SHP77 treated with DMSO at 0.1 percent for 48 hours (cell line): ENCODE results near the gene MAP1LC3A.

Source experiments
- DNase-seq: peaks from one replicate; lab custom pipeline; 2025; lab: John Stamatoyannopoulos, UW

The MAP1LC3A gene

DNA sequence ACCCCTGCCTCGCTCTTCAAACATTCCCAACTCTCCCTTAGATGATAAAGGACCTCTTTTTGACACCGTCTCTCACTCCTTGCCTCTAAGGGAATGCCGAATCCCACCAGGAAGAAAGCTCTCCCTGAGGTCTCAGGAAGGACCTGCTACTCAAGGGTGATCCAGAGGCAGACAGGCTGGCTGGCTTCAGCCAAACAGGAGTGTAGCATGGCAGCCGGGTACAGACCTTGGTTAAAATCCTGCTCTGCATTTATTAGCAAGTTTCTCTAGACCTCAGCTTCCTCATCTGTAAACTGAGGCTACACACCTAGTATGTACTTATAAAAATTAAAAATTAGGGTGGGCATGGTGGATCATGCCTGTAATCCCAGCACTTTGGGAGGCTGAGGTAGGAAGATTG is 17.2 kb downstream of the MAP1LC3A start:
- no peak for DNase-seq

DNA sequence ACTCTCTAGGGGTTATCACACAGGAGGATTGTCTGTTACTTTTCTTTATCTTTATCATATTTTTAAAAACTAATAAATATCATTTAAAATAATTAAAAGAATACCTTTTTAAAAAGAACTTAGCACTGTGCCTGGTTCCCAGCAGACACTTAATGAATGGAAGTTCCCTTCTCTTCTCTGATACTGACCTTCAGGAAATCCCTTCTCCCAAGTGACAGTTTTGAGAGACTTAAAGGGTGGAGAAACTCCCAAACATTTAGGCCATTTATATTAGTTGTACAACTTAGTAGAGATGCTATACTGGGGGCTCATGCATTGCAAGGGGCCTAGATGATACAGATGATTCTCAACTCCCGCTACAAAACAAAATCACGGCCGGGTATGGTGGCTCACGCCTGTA is 18.5 kb downstream of the MAP1LC3A start:
- DNase-seq = no peak

DNA sequence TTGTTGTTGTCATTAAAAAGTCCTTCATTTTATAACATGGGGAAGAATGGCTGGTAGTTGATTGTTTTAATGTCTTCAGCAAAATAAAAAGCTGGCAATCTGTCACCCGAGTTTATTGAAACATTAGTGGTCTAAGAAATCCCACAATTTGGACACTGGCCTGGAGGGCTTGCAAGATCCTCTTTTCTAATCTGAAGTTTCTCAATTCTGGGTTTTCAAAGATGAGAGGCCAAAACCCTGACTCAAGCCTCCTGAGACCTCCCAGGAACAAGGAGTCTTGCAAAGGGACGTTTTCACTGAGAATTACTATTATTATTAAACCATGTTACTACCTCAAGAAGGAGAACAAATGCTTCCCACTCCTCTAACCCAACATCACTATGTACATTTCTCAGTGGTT is 19.5 kb downstream of the MAP1LC3A start:
- DNase-seq = no peak

DNA sequence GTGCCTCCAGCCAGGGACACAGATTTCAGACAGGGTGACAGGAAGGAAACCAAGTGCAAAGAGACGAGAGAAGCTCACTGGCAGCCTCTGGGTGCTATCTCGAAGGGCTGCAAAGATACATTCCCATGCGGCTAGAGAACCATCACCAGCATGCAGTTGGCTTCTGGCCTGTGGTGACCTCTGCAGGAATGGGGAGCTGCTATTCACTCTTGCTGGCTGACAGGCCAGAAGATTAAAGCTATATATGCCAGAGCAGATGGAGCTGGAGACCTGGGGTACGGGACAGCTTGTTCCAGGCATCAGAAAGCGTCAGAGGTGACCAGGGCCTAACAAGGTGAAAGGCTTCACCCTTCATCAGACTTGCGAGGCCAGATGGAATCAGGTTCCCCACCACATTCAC is 20.0 kb downstream of the MAP1LC3A start:
- DNase-seq = no peak

DNA sequence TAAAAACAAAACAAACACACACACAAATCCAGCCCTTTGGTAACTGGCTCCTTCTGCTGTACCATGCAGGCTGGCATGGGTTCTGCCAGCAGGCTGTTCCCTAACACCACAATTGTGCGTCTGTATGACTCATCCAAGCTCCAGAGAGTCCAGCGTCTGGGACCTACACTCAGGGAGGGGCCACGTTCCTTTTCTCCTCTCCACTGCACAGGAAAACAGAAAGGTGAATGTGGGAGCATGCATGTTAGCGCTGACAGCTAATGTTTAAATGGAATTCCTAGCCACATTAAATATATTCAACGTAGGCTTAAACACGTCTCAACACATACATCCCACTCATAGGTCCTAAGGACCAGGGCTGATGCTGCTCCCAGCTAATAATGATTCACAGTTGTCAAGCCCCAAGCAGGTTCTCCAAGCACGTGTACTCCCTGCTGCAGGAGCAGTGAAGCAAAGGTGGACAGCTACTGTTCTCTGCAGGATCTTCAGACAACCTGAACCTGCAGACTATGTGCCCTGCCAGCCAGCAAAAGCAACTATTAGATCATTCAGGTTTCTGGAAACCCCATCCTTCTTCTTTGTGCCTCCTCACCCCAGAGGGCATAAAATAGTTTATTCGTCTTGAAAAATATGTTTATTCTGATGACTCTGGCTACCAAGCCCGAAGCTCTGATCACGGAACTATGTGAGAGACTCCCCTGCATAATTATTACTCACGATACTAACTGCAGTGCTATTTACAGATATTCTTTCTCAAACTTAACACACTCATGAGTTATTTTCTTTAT is 20.9 kb downstream of the MAP1LC3A start:
- no peak for DNase-seq

DNA sequence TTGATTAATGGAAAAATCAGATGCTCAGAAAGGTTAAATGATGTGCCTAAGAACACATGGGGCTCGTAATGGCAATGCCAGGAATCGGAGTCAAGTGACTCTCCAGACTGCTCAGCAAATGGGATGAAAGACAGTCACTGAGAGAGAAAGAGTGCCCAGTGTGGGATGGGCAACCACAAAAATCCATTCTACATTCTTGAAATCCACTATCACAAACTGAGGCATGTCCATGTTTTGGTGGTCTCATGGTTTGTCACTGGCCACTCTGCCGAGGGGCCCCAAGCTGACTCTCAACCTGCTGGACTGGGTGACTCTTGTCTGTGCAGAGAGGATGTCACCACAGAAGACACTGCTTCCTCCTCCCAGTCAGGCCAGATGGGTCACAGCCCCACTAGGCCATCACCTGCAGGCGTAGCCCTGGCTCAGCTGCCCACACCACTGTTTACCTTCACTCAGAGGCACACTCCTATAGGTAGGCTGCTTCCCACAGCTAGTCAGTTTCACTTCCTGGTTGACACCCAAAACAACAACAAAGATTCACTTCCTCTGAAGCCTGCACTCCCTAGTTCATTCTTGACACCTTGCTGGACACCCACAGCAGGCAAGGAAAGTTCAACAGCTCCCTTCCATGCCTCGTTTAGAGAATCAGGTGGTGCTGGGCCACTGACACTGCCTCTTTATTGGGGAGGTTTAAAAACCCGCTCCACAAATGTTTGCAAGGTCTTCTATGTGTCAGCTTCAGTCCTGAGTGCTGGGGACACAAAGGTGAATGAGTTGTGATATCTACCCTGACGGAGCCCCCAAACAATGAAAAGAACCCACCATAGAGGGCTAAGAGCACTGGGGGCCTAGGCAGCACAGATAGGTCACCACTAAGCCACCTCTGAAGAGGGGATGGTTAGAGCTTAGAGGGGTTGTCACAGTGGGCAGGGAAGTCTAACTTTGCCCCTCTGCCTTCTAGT is 21.7 kb downstream of the MAP1LC3A start:
- no peak for DNase-seq

DNA sequence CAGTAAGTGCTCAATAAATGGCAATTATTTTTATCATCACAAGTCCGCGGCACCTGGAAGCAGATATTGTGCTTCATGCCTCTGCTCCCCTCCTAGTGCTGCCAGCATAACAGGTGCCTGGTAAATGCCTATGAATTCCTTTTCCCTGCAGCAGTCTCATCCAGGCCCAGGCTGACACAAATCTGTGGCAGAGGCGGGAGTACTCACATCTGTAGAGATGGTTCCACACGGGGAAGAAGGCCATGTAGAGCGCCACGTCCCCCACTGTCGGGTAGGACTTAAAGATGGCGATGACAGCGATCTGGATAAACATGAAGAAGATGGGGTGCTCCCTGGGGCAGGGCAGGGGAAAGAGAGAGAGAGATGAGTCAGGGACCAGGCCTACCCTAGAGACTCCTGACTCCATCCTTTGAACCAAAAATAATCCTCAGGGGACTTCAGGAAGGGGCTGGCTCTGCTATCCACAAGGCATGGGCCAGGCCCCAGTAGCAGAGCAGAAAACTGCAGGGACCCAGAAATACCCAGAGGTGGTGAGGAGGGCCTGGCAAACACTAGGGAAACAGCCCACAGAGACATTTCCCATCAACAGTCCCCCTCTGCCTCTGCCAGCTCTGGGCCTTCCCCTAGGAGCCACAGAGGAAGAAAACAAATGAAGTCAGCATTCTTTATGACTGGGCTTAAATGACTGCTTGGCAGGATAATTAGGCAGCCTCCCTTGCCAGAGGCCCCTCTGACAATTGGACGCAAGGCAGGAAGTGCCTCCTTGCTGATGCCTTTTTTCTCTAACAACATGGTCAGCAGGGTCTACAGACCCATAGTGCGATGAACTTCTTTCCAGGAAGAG is 23.0 kb downstream of the MAP1LC3A start:
- no peak for DNase-seq

DNA sequence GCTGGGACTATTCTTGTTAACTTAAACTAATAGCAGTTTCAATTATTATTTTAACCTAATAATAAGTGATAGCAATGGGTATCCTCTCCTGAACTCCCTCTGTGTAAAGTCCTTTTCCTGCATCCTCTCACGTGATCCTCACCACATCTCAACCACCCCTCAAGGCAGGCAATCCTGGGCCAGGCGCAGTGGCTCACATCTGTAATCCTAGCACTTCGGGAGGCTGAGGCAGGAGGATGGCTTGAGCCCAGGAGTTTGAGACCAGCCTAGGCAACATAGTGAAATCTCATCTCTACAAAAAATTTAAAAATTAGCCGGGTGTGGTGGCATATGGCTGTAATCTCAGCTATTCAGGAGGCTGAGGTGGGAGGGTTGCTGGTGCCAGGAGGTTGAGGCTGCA is 23.7 kb downstream of the MAP1LC3A start:
- DNase-seq = no peak

DNA sequence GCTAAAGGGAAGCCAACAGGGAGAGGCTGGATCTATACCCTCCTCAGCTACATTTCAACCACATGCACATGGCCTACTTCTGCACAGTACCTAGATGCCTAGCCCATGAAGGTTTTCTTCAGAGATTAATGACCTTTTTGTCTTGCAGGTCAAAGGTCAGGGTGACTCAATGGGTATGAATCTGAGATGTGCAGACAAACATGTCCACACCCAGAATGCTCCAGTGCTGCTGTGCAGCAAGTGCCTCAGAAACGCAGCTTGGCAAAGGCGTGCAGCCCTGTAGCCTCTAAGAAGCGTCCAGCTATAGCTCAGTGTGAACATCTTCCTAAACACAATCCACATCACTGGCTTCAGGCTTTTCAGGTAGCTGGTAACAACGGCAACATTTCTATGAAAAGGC is 24.4 kb downstream of the MAP1LC3A start:
- no peak for DNase-seq

DNA sequence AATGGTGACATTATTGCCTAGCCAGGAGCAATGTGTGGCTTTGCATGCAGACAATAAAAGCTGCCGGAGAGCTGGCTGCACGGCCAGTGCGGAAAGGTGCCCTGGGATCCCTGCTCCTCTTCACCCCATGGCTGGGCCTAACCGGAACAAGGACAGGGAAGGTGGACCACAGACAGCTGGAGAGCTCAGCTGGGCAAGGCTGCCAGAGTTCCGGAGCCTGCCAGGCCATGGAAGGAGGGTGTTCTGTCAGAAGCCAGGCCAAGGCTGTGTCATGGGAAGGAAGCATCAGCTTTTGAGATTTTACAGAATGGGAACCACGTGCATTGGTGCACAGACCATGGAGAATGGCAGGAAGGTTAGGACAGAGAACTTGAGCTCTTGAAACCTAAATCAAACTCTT is 25.0 kb downstream of the MAP1LC3A start:
- no peak for DNase-seq

DNA sequence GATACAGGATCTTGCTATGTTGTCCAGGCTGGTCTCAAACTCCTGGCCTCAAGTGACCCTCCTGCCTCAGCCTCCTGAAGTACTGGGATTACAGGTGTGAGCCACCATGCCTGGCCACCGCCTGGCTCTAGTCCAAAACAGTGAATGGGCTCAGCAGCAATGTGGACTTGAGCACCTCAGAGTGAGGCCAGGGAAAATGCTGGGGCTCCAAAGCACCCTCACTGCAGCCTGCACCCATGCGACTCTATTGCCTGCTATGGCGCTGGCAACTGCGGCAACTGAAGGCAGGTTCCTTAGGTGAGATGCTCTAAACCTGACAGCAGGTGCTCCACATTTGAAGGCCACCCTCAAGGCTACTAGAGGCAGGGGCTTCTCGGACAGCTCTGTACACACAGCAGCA is 26.5 kb downstream of the MAP1LC3A start:
- no peak for DNase-seq

DNA sequence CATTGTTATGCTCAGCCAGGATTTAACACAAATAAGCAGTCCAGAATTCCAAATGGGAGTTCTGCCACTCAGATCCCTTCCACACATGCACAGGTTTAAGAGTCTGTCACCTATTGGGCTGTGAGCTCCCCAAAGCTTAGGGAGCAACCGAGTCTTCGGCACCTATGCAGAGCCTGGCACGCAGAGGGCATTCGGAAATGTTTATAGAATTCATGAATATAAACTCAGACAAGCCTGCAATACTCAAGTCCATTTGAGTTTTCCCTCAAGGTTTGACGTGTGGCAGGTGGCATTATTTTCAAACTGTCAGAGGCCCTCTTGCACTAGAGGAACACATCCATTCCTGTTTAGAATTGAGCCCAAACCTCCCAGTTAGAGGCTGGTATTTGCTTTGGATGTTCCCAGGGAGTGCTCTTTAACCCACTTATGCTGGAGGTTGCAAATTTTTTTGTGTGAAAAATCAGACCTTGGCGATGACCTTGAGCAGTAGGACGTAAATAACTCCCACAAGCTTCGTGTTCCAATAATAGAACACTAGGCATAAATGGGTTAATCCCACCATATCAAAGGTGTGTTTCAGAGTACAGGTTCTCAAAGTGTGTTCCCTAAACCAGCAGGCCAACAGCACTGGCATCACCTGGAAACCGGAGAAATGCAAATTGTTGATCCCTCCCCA is 28.1 kb downstream of the MAP1LC3A start:
- DNase-seq = no peak

DNA sequence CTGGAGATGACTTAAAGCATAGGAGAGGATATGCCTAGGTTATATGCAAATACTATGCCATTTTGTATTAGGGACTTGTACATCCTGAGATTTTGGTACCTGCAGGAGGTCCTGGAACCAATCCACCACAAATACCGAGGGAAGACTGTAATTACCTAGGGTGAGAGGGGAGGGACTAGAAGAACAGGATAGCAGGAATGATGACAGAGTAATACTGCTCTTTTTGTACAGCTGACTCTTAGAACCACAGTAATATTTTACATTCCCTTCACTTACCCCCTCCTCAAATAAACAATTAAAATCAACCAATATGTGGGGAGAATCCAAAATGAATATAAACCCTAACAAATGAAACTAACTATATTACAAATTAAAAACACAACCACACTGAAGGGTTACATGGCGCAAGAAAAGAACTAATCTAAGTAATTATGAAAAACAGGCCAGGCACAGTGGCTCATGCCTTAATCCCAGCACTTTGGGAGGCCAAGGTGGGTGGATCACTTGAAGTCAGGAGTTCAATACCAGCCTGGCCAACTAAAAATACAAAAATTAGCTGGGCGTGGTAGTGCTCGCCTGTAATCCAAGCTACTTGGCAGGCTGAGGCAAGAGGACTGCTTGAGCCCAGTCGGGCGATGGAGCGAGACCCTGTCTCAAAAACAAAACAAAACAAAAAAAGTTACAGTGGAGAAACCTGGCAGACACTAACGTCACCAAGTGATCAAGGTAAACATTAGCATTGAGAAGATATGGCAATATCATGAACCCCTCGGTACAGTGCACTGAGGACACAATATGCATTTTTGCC is 37.1 kb downstream of the MAP1LC3A start:
- no peak for DNase-seq

DNA sequence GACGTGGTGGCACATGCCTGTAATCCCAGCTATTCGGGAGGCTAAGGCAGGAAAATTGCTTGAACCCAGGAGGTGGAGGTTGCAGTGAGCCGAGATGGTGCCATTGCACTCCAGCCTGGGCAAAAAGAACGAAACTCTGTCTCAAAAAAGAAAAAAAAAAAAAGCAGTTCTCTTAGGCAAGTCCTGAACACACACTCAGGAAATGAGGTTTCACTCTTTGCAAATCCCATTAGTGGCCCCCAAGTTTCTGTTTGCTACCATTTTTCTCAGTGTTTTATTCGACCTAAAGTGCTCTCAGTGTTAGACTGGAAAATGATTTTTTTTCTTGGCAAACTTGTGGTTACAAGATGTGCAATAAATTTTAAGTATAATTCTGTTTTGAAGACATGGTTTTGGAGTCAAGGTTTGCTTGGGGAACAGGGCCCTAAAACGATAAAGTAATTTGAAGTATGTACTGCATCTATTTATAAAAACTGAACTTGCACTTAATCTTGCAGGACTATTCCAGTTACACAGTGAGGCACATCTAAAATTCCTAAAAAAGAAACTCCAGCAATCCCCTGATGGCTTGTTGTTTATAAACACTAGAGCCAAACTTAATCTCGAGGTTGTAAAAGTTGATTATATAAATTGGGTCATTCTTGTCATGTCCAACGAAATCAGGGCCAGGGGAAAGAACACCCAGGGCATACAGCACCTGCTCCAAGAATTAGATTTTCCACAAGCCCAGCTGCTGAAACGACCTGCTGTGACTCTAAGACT is 42.6 kb downstream of the MAP1LC3A start:
- DNase-seq = no peak

DNA sequence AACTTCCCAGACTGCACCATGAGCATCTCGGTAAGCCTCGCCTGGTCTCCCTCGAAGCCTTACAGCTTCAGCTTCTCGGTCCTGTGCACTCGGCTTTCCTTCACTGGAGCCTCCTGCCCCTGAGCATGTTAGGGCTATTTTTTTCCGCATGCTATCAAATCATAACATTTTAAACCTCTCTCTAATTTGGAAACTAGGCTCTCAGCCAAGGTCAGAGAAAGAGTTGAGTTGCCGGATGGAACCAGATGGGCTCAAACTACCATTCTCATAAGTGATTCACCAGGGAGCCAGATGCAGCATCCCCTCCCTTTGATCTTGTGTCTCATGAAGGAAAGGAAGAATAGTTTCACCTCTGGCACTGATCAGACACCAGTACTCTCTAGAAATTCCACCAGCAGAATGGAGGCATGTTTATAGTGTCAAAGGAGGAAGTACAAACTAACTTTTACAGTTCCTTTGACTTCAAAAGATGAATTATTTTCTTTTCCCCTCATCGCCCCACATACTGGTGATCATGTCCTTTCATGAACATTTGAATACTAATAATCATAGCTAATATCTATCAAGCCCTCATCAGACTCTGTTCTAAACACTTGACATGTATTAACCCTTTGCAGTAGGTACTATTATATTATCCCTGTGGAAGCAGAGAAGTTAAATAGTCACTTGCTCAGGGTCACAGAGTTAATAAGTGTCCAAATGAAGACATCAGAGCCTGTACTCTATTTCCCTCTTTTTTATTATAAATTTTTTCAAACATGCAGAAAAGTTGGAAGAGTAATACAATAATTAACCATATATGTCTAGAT is 46.7 kb downstream of the MAP1LC3A start:
- no peak for DNase-seq

DNA sequence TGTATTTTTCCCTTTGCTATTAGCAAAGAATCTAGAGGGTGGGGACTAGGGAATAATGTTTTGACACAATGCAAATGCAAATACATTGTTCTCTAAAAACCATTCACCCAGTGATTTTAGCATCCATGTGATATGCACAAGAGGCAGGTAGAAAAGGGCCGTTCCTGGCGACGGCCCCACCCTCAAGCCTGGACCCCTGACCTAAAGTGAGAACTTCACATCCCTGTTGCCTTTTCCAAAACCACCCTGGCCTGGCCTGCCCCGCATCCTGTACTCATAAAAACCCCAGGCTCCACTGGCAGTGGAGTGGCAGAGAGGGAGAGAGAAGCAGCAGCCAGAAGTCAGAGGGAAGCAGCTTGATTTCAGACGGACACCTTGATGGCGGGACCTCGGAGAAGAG is 48.5 kb downstream of the MAP1LC3A start:
- DNase-seq = no peak
